Fibroblast of pulmonary artery (primary cell): ENCODE data around the gene PPP4C.

Experiments used
- DNase-seq: peaks from one replicate; pipeline ENCODE4 v3.0.0-alpha.2; 2010; ENCODE audit warnings: low read depth
- H3K4me3 ChIP-seq: replicated peaks from 2 replicates; pipeline ENCODE4 v1.5.1; 2011; ENCODE audit warnings: low read depth, mild to moderate bottlenecking, control low read depth, low read length, moderate library complexity
- TF ChIP-seq, protein P1 (sequence below): IDR thresholded peaks from 2 replicates; pipeline ENCODE4 v1.5.1; 2011; ENCODE audit warnings: mild to moderate bottlenecking, control low read depth, low read length, inconsistent platforms; ENCODE audit errors: missing control alignments

The PPP4C gene

GRCh38 chr16:30046588-30046987 is 29.2 kb upstream of the PPP4C start:
- TF ChIP-seq, protein P1, sequence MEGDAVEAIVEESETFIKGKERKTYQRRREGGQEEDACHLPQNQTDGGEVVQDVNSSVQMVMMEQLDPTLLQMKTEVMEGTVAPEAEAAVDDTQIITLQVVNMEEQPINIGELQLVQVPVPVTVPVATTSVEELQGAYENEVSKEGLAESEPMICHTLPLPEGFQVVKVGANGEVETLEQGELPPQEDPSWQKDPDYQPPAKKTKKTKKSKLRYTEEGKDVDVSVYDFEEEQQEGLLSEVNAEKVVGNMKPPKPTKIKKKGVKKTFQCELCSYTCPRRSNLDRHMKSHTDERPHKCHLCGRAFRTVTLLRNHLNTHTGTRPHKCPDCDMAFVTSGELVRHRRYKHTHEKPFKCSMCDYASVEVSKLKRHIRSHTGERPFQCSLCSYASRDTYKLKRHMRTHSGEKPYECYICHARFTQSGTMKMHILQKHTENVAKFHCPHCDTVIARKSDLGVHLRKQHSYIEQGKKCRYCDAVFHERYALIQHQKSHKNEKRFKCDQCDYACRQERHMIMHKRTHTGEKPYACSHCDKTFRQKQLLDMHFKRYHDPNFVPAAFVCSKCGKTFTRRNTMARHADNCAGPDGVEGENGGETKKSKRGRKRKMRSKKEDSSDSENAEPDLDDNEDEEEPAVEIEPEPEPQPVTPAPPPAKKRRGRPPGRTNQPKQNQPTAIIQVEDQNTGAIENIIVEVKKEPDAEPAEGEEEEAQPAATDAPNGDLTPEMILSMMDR: no peak
- DNase-seq: no peak
- H3K4me3 ChIP-seq: no peak overlapping the region

DNA sequence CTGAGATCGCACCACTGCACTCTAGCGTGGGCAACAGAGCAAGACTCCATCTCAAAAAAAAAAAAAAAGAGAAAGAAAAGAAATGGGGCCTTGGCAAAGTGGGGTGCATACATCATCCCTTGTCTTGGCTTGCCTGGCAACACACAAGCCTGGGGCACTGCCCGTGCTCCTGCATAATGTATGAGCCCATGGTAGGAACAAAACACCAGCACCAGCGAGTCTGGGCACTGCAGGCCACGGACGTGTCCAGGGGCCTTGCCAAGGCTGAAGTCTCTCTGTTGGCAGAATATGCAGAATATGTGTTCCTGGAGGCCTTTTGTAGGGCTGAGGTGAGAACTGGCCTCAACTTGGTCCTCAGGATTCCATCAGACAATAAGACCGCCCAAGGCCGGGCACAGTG is 25.9 kb upstream of the PPP4C start:
- TF ChIP-seq, protein P1: no peak
- H3K4me3 ChIP-seq: no peak overlapping the region
- DNase-seq: no peak

DNA sequence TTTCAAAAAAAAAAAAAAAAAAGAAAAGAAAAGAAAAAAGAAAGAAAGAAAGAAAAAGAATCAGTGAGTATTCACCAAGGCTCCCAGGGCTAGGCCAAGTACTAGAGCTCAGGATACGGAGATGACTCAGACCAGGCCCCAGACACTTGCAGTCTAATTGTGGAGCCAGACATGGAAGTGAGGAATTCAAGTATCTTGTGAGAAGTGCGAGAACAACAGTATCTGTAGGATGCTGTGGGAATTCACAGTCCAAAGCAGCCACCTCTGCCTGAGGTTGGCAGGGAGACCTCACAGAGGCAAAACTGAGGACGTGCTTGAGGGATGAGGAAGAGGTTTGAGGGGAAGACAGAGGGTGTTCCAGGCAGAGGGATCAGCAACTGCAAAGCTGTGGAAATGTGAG is 24.3 kb upstream of the PPP4C start:
- no peak overlapping the region for H3K4me3 ChIP-seq
- DNase-seq: peak; percentile 65
- TF ChIP-seq, protein P1: no peak

DNA sequence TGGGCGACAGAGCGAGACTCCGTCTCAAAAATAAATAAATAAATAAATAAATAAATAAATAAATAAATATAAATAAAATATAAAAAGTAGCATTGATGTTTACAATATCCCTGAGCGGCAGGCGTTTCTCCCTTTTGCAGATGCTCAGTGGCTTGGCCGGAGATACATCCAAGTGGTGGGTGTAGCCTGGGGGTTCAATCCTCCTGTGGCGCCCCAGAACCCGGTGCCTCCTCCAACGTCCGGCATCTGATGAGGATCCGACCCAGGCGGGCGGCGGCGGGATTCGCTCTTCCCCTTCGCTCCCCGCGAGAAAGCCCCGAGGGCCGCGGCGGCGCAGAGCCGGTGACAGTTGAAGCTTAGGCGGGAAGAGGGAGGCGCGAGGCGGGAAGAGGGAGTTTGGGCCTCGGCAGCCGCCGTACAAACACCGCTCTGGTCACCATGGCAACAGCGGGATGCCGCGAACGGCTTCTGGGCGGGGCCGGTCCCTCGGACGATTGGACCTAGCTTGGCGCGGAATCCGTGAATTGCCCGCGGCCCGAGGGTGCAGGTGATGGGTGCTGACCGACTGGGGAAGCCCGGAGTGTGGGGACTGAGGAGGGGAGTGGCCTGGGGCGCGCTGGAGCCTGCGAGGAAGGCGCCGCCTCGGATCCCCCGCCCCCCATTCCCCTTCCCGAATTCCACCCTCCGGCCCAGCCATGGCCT is 23.0 kb upstream of the PPP4C start:
- TF ChIP-seq, protein P1: no peak
- DNase-seq: peak; percentile 94
- H3K4me3 ChIP-seq: peak overlapping the region; percentile 85

- DNase-seq: peak; percentile 72
- H3K4me3 ChIP-seq: peak overlapping the region; percentile 85
- TF ChIP-seq, protein P1: no peak
Measured at GRCh38 chr16:30053376-30054015, 22.3 kb upstream of the PPP4C start.

DNA sequence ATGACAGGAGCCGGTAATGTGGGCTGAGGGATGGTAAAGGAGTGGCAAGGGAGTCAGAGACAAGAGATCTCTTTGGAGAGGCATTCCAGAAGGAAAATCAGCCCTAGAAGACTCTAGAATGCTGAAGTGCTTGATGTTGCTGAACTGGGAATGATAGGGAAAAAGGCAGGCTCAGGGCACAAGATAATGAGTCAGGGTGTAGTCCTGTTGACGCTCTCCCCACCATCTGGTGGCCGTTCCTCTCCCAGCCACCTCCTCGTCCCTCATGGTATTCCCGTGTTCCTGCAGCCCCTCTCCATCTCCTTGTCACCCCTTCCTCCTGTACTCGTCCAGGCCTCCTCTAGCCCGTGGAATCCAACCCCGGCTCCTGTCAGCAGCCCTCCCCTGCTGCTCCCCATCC is 21.3 kb upstream of the PPP4C start:
- DNase-seq: no peak
- no peak overlapping the region for H3K4me3 ChIP-seq
- TF ChIP-seq, protein P1: no peak
